ENCODE measurements around the gene BTBD17. TPM values are rescaled to one million over a fixed set of nuclear protein-coding genes. Genes with fewer than 3 reads are reported as not detected.

BTBD17 gene
- total and polyA plus RNA-seq, 2 experiments from 2014 or later: 1.9 to 5.0 TPM

- ATAC-seq: peak; percentile 93
- Mint-ChIP-seq H3K27me3 (ENCODE audit: insufficient read depth, low read depth, poor library complexity) (peaks cover 11% of the 10 kb centered on the region), H3K4me3 (peak overlapping the region; percentile 20; the same call in 1 of the 3 replicates), H3K9me3 (no peaks in the 10 kb centered on the region), H3K4me1 (peaks cover 16% of the 10 kb centered on the region), H3K36me3 (ENCODE audit: low read depth) (no peaks in the 10 kb centered on the region), H3K27ac (peak overlapping the region; percentile 27; the same call in 1 of the 2 replicates)
- no peaks in the 10 kb centered on the region for H3K27me3 ChIP-seq (ENCODE audit: insufficient read depth)
- H3K4me2 ChIP-seq: peak overlapping the region; percentile 75
- peak overlapping the region; percentile 78 for H3K27ac ChIP-seq (ENCODE audit: low read depth)
- H3K4me3 ChIP-seq: peak overlapping the region; percentile 41
- TF ChIP-seq JUNB (IDR thresholded peaks at IDR 0.05; ENCODE audit: unreplicated experiment) (no peak), NANOG (IDR thresholded peaks at IDR 0.05; ENCODE audit: borderline replicate concordance) (no peak), ZNF114 (CRISPR knock-in tag; IDR thresholded peaks at IDR 0.05) (no peak), CTCF (conservative IDR thresholded peaks at IDR 0.05; ENCODE audit: low read depth in 2 of 2) (no peak), STAT1 (IDR thresholded peaks at IDR 0.05; ENCODE audit: unreplicated experiment) (no peak), ZNF462 (CRISPR knock-in tag; IDR thresholded peaks at IDR 0.05) (no peak), EZH2phosphoT487 (IDR thresholded peaks at IDR 0.05; ENCODE audit: unreplicated experiment) (no peak), CREB1 (CRISPR knock-in tag; IDR thresholded peaks at IDR 0.05; ENCODE audit: low read depth) (no peak), ZNF331 (CRISPR knock-in tag; IDR thresholded peaks at IDR 0.05; ENCODE audit: low read depth) (no peak), EZH2 (IDR thresholded peaks at IDR 0.05; ENCODE audit: low read depth, unreplicated experiment) (no peak), ETS1 (IDR thresholded peaks at IDR 0.05) (no peak), POLR2AphosphoS5 (IDR thresholded peaks at IDR 0.05; ENCODE audit: low read depth) (no peak), REST (IDR thresholded peaks at IDR 0.05; ENCODE audit: unreplicated experiment) (no peak)
- H3F3A ChIP-seq (replicated peaks; ENCODE audit: low read depth): 0 out of 2 replicates have a peak, but pooled peaks cover 4% of the 10 kb centered on the region
- H3K9me2 ChIP-seq (ENCODE audit: insufficient read depth): no peaks in the 10 kb centered on the region
- peak; percentile 76 for DNase-seq (ENCODE audit: low spot score)
- peaks cover 14% of the 10 kb centered on the region for H3K4me1 ChIP-seq (ENCODE audit: insufficient read depth)
- H4K20me1 ChIP-seq (replicated peaks; ENCODE audit: insufficient read depth): no peaks in the 10 kb centered on the region
- H3K36me3 ChIP-seq (ENCODE audit: insufficient read depth): no peaks in the 10 kb centered on the region
- peak overlapping the region; percentile 94 for H2AFZ ChIP-seq
- no peaks in the 10 kb centered on the region for H3K79me2 ChIP-seq (replicated peaks; ENCODE audit: insufficient read depth)
Measured at GRCh38 chr17:74404218-74404617, 42.5 kb upstream of the BTBD17 start.

All from GM23338 (cell line).